OCI-LY3 (cell line): ENCODE measurements around the gene COMMD1.

Source experiments
- H2AFZ ChIP-seq: fragments of 200-600, 300-600 bp; shearing (Covaris generic); 2 replicates; pipeline ENCODE4 v1.6.0; 2014; ENCODE audit warnings: antibody characterized with exemption, low read depth, low read length
- H3K27ac ChIP-seq: fragments of 200-600, 300-600 bp; sonication (generic); 2 replicates; pipeline ENCODE4 v1.5.1; 2014; ENCODE audit warnings: mild to moderate bottlenecking, low read length, moderate library complexity, mixed read lengths
- H3K27me3 ChIP-seq: fragments of 200-600, 300-600 bp; sonication (generic); 2 replicates; pipeline ENCODE4 v1.6.1; 2014; ENCODE audit warnings: low read depth, low read length, mixed read lengths
- H3K36me3 ChIP-seq: fragments of 200-600, 300-600 bp; sonication (generic); replicated peaks from 2 replicates; pipeline ENCODE3; 2014; ENCODE audit warnings: low read depth, low read length, mixed read lengths
- H3K4me1 ChIP-seq: fragments of 300-600, 200-600 bp; sonication (generic); 2 replicates; pipeline ENCODE4 v1.6.1; 2014; ENCODE audit warnings: low read length, mixed read lengths
- H3K4me2 ChIP-seq: fragments of 200-600, 300-600 bp; sonication (generic); 2 replicates; pipeline ENCODE4 v1.6.1; 2014; ENCODE audit warnings: low read length, mixed read lengths
- H3K4me3 ChIP-seq: fragments of 300-600, 200-600 bp; sonication (generic); 2 replicates; pipeline ENCODE4 v1.5.1; 2014; ENCODE audit warnings: antibody characterized with exemption, mild to moderate bottlenecking, low read length, moderate library complexity
- H3K79me2 ChIP-seq: fragments of 300-600, 200-600 bp; shearing (Covaris generic); 2 replicates; pipeline ENCODE4 v1.6.1; 2014; ENCODE audit warnings: mild to moderate bottlenecking, low read length, mixed read lengths
- H3K9ac ChIP-seq: fragments of 300-600, 200-600 bp; shearing (Covaris generic); 2 replicates; pipeline ENCODE4 v1.6.0; 2014; ENCODE audit warnings: mild to moderate bottlenecking, low read length, moderate library complexity
- H3K9me3 ChIP-seq: fragments of 200-600, 300-600 bp; shearing (Covaris generic); 2 replicates; pipeline ENCODE4 v1.6.1; 2014; ENCODE audit warnings: low read length, mixed read lengths; ENCODE audit not compliant: insufficient read depth
- H4K20me1 ChIP-seq: fragments of 200-600, 300-600 bp; sonication (generic); 2 replicates; pipeline ENCODE4 v1.6.1; 2016; ENCODE audit warnings: low read length, mixed read lengths; ENCODE audit not compliant: insufficient read depth
- CTCF ChIP-seq: fragments of 200-600, 300-600 bp; sonication (generic); IDR thresholded peaks from 2 replicates; pipeline ENCODE4 v1.5.1; 2014; ENCODE audit warnings: antibody characterized with exemption, low read length, low read depth
- EZH2phosphoT487 ChIP-seq: fragments of 200-600 bp; shearing (Covaris generic); IDR thresholded peaks from 2 replicates; pipeline ENCODE4 v1.6.1; 2018; ENCODE audit warnings: antibody characterized with exemption, mixed run types, low read depth

Gene COMMD1

GRCh38 chr2:62091471-62091870, 186.0 kb downstream of the COMMD1 start:
- Histone ChIP-seq H3K36me3 (no peaks in the 10 kb centered on the region), H3K79me2 (no peaks in the 10 kb centered on the region), H3K4me1 (peaks cover 17% of the 10 kb centered on the region), H3K9me3 (no peaks in the 10 kb centered on the region), H3K4me2 (no peak overlapping the region), H2AFZ (no peak overlapping the region), H3K4me3 (no peak overlapping the region), H4K20me1 (no peaks in the 10 kb centered on the region), H3K27ac (no peak overlapping the region), H3K9ac (no peak overlapping the region), H3K27me3 (no peaks in the 10 kb centered on the region)
- TF ChIP-seq EZH2phosphoT487 (no peak), CTCF (no peak)

GRCh38 chr2:62099050-62099449, 193.6 kb downstream of the COMMD1 start:
- Histone ChIP-seq H3K4me3 (peak overlapping the region; percentile 68), H3K9ac (peak overlapping the region; percentile 58), H3K4me1 (peaks cover 46% of the 10 kb centered on the region), H3K36me3 (no peaks in the 10 kb centered on the region), H2AFZ (peak overlapping the region; percentile 56; the same call in 1 of the 2 replicates), H3K27me3 (no peaks in the 10 kb centered on the region), H4K20me1 (no peaks in the 10 kb centered on the region), H3K27ac (peak overlapping the region; percentile 57), H3K9me3 (no peaks in the 10 kb centered on the region), H3K4me2 (peak overlapping the region; percentile 97), H3K79me2 (no peaks in the 10 kb centered on the region)
- TF ChIP-seq CTCF, result no peak
- no peak for TF ChIP-seq EZH2phosphoT487

- Histone ChIP-seq H3K79me2 (no peaks in the 10 kb centered on the region), H3K4me2 (peak overlapping the region; percentile 97), H2AFZ (peak overlapping the region; percentile 56; the same call in 1 of the 2 replicates), H3K27ac (peak overlapping the region; percentile 57), H3K4me1 (peaks cover 46% of the 10 kb centered on the region), H3K36me3 (no peaks in the 10 kb centered on the region), H4K20me1 (no peaks in the 10 kb centered on the region), H3K9ac (peak overlapping the region; percentile 58), H3K9me3 (no peaks in the 10 kb centered on the region), H3K4me3 (peak overlapping the region; percentile 68), H3K27me3 (no peaks in the 10 kb centered on the region)
- TF ChIP-seq EZH2phosphoT487 (no peak), CTCF (no peak)
Observed at GRCh38 chr2:62099523-62100175, 194.2 kb downstream of the COMMD1 start.

GRCh38 chr2:62101886-62102285, 196.4 kb downstream of the COMMD1 start:
- no peak overlapping the region for H3K4me2 ChIP-seq
- no peak overlapping the region for H3K4me3 ChIP-seq
- H3K27me3 ChIP-seq, result no peaks in the 10 kb centered on the region
- no peak overlapping the region for H3K27ac ChIP-seq
- no peaks in the 10 kb centered on the region for H3K9me3 ChIP-seq
- no peak overlapping the region for H2AFZ ChIP-seq
- no peaks in the 10 kb centered on the region for H3K36me3 ChIP-seq
- TF ChIP-seq CTCF, result no peak
- no peak overlapping the region for H3K9ac ChIP-seq
- peaks cover 43% of the 10 kb centered on the region for H3K4me1 ChIP-seq
- no peaks in the 10 kb centered on the region for H3K79me2 ChIP-seq
- no peaks in the 10 kb centered on the region for H4K20me1 ChIP-seq
